A673 (cell line): ENCODE data around the gene ASNS.
"Not testable (repeated sequence)": the region's sequence is repeated elsewhere in the genome, so short reads cannot be mapped to it uniquely, and the experiment has no call there.

Source experiments
- EZH2 ChIP-seq: fragments of 200-600 bp; sonication (generic); IDR thresholded peaks from 2 replicates; pipeline ENCODE4 v1.6.1; 2017; ENCODE audit warnings: borderline replicate concordance, low read depth, mild to moderate bottlenecking, mixed read lengths, antibody characterized with exemption, low read length; ENCODE audit not compliant: poor library complexity, severe bottlenecking
- TF ChIP-seq, protein P1 (sequence below): fragments of 300-800, 200-600 bp; sonication (generic); conservative IDR thresholded peaks from 2 replicates; pipeline ENCODE4 v1.5.1; 2017; ENCODE audit warnings: low read depth, mild to moderate bottlenecking, antibody characterized with exemption, low read length, moderate library complexity, mixed read lengths

DNA sequence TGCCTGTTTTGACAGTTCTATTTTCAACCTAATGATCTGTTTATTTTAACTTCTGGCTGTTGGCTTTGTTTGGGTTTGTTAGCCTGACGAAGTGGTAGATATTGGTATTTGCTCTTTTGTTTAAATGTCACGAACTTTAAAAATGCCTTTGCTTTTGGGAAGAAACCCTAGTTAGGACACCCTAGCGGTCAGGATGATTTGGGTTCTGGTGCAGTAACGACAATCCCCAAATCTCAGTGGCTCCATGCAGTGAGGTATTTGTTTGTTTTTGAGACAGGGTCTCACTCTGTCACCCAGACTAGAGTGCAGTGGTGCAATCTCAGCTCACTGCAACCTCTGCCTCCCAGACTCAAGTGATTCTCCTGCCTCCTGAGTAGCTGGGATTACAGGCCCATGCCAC, 2.7 kb upstream of the ASNS start:
- TF ChIP-seq, protein P1, sequence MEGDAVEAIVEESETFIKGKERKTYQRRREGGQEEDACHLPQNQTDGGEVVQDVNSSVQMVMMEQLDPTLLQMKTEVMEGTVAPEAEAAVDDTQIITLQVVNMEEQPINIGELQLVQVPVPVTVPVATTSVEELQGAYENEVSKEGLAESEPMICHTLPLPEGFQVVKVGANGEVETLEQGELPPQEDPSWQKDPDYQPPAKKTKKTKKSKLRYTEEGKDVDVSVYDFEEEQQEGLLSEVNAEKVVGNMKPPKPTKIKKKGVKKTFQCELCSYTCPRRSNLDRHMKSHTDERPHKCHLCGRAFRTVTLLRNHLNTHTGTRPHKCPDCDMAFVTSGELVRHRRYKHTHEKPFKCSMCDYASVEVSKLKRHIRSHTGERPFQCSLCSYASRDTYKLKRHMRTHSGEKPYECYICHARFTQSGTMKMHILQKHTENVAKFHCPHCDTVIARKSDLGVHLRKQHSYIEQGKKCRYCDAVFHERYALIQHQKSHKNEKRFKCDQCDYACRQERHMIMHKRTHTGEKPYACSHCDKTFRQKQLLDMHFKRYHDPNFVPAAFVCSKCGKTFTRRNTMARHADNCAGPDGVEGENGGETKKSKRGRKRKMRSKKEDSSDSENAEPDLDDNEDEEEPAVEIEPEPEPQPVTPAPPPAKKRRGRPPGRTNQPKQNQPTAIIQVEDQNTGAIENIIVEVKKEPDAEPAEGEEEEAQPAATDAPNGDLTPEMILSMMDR = not testable (repeated sequence)
- not testable (repeated sequence) for TF ChIP-seq EZH2
